ENCODE data around the gene PRKAA1.
"Not testable (repeated sequence)": the region's sequence is repeated elsewhere in the genome, so short reads cannot be mapped to it uniquely, and the experiment has no call there.

The PRKAA1 gene

DNA sequence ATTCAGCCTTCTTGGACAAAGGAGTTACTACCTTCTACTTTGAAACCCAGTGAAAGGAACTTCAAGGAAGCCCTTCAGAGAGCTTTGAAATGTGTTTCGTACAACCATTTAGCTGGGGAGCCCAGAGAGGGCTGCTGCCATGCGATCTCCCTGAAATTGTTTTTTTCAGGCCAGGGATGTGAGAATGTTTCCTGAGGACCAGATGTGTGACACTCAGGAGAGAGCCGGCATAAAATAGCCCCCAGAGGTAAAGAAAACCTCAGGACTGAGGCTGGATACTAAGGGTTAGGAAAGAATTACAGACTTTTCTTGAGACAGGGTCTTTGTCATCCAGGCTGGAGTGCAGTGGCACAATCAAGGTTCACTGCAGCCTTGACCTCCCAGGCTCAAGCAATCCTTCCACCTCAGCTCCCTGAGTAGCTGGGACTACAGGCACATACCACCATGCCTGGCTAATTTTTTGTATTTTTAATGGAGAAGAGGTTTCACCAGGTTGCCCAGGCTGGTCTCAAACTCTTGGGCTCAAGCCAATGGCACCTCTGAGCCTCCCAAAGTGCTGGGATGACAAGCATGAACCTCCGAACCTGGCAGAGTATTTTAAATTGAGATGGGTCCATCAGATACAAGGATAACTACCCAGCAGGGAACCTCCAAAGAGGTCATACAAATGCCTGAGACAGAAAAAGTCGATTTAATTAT is 28.5 kb upstream of the PRKAA1 start:
- no peak for DNase-seq (ENCODE audit: low read depth in 2 of 2)

DNA sequence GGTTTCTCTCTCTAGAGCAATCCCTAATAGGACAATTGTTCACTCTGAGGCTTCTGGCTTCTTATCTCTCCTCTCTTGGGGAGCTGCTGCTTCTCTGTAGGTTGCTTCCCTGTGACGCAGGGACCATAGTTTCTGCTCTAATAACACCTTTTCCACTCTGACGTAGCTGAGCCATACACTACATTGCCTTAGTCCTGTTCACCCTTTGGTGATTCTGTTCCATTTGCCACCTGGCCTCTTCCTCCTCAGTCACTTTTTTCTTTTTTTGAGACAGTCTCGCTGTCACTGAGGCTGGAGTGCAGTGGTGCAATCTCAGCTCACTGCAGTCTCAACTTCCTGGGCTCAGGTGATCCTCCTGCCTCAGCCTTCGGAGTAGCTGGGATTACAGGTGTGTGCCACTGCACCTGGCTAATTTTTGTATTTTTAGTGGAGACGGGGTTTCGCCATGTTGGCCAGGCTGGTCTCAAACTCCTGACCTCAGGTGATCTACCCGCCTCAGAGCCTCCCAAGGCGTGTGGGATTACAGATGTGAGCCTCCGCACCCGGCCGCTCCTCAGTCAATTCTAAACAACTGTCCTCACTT is 27.4 kb upstream of the PRKAA1 start:
- DNase-seq (ENCODE audit: low read depth in 2 of 2), result not testable (repeated sequence)

DNA sequence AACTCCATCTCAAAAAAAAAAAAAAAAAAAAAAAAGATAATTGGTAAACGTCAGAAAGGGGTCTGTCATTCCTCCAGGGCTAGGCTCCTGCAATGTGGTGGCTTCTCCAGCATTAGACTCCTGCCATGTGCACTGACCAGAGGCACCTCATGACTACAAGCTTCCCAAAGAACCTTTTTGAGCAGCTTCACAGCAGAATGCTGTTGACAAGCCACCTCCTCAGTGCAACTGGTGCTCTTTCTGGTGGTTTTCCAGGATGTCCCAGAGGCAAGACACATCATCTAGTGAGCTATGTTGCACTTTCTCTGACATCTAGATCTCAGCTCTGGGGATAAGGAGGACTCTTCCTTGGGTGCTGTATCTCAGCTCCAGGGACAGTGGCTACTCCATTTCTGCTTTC is 25.3 kb upstream of the PRKAA1 start:
- no peak for DNase-seq (ENCODE audit: low read depth in 2 of 2)

DNA sequence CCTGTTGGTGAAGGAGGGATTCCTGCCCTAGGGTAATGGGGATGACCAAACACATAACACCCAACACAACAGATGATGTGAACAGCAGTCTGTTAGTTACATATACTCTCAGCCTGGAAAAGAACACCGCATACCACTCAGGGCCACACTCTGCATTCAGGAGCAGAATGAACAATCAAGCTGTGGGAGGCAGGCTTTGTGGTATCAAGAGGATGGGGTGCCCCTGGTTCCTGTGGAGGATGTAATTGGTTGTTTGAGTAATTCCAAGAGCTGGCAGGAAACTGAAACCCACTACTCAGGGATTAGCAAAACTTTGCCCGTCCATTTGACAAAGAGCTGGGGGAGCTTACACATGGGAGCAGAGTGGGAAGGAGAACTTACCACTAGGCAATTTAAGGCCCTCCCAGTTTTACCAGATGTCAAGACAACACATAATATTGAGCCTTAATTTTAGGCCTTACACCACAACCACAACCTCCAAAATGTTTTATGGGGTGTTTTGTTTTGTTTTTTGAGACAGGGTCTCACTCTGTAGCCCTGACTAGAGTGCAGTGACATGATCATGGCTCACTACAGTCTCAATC is 15.6 kb upstream of the PRKAA1 start:
- peak; percentile 36 to 47 for DNase-seq (ENCODE audit: low read depth in 2 of 2)

DNA sequence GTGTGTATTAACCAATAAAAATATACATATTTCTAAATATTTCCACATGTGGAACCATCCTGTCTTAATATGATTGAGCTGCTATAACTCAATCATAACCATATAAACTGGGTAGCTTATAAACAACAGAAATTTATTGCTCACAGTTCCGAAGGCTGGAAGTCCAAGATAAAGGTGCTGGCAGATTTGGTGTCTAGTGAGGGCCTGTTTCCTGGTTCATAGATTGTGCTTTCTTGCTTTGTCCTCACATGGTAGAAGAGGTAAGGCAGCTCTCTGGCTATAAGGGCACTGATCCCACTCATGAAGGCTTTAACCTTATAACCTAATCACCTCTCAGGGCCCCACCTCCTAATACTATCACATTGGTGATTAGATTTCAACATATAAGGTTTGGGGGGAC is 14.0 kb upstream of the PRKAA1 start:
- DNase-seq (ENCODE audit: low read depth in 2 of 2), result no peak

DNA sequence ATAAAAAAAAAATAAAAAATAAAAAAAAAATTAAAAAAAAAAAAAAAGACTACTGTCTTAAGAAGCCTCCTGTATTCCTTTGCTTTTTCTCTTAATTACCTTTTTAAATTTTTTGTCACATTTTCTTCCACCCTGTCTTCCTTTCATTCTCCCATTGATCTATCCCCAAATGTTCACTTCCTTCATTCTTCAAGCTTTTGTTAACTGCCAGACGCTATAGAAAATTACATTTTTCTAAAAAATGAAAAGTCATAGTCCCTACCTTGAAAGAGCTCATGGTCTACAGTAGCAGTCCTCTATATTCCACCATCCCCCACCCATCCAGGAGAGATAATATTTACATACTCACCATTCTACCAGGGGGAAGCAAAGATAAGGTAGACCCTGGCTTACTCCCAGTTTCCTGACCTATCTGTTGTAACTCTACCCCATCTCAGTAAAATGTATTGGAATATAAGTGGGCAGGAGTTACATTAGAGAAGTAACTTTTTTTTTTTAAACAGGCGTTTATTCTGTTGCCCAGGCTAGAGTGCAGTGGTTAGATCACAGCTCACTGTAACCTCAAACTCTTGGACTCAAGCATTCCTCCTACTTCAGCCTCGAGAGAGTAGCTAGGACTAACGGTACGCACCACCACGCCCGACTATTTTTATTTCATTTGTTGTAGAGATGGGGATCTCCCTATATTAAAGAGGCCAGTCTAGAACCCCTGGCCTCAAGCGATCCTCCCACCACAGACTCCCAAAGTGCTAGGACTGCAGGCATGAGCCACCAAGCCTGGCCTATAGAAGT is 3.8 kb upstream of the PRKAA1 start:
- no peak for DNase-seq (ENCODE audit: low read depth in 2 of 2)

DNA sequence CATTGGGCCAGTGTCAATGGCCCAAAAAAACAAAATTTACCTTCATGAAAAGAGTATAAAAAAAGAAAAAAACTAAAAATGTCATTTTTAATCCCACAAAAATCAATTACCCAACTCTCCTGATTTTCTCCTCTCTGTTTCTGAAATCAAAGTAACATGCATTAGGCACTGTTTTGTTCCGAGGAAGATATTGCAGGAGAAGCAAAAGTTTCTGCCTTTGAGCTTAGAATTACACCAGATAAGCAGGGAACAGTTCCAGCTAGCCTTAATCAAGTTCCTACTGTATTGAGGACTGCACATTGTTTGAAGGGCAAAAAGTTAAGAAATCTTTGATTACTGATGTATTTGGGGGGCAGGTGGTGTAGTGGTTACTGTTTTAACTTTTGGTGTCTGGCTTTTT is 1.1 kb upstream of the PRKAA1 start:
- no peak for DNase-seq (ENCODE audit: low read depth in 2 of 2)

DNA sequence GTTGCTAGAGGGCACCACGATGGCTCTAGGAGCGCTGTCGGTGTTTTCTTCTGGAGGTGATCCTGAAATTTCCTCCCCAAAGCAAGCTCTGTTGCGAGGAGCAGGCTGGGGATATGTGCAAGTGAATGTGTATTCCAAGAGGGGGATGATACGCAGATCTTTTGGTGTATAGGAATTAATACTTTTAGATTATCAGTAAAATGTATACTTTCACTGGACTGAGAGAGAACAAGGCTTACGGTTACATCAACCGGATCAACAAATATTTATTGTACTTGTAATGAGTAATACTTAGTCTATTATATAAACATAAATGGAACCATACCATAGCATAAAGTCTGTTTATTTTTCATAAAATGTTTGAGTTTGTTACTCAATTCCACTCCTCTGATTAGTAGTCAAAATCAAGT is 632 bp upstream of the PRKAA1 start:
- DNase-seq (ENCODE audit: low read depth in 2 of 2), result no peak

DNA sequence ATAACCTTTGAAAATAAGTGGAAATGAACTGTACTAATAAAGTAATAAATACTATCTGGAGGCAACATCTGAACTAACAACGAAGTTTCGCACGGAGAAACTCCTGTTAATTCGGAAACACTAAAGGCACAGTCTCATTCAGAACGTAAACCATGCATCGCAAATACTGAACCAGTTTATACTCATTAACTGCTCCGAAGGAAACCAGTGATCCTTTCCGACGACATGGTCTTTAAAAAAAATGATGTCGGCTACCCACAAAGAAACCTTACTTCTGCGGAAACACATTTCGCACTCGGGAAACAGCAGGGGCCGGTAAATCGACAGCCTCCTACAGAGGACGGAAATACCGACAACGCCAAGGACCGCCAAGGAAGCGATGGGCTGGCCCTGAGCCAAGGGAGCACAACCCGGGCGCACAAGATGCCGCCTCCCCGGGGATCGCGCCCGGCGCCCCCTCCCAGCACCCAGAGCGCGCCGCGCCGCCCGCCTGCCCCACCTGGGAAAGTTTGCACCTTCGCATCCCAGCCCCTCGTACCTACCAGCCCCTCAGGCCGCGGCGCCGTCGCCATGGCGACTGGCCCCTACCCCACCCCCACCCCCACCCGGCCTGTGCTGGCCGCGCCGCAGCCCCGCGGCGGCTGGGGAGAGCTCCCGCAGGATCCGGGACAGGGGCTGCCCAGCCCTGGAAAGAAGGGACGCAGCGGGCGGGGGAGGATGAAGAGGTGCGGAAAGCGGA is 732 bp downstream of the PRKAA1 start:
- DNase-seq (ENCODE audit: low read depth in 2 of 2), result peak; percentile 57 to 67

DNA sequence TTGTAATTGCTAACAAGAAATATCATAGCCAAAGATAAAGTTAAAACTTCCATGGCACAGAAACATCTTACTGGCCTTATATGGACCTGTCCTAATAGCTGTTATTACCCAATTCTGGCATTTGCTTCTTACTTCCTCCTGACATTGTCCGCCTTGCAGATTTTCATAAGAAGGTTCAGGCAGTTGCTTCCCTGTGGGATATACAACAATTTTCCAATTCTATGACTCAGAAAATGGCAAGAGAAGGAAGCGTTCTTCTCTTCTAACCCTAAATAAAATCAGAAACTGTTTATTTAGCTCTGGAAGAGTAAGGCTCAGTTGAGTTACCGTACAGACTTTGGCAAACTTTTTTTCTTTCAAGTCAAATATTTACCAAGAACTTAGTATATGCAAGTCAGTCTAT is 1.7 kb downstream of the PRKAA1 start:
- no peak for DNase-seq (ENCODE audit: low read depth in 2 of 2)

DNA sequence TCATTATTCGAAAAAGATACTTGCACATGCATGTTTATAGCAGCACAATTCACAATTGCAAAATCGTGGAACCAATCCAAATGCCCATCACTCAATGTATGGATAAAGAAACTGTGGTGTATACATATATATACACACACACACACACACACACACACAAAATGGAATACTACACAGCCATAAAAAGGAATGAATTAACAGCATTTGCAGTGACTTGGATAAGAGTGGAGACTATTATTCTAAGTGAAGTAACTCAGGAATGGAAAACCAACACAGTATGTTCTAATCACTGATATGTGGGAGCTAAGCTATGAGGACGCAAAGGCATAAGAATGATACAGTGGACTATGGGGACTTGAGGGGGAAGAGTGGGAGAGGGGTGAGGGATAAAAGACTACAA is 3.3 kb downstream of the PRKAA1 start:
- DNase-seq (ENCODE audit: low read depth in 2 of 2), result not testable (repeated sequence)

DNA sequence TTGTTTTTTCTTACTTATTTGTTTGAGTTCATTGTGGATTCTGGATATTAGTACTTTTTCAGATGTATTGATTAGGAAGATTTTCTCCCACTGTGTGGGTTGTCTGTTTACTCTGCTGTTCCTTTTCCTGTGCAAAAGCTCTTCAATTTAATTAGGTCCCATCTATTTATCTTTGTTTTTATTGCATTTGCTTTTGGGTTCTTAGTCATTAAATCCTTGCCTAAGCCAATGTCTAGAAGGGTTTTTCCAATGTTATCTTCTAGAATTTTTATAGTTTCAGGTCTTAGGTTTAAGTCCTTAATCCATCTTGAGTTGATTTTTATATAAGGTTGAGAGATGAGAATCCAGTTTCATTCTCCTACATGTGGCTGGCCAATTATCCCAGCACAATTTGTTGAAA is 3.8 kb downstream of the PRKAA1 start:
- not testable (repeated sequence) for DNase-seq (ENCODE audit: low read depth in 2 of 2)

DNA sequence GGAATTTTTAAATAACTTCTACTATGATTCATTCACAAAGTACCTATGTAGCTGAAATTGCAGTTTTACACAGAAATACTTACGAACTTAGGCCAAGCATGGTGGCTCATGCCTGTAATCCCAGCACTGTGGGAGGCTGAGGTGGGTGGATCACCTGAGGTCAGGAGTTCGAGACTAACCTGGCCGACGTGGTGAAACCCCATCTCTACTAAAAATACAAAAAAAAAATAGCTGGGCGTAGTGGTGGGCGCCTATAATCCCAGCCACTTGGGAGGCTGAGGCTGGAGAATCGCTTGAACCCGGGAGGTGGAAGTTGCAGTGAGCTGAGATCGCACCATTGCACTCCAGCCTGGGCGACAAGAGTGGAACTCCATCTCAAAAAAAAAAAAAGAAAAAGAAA is 5.5 kb downstream of the PRKAA1 start:
- not testable (repeated sequence) for DNase-seq (ENCODE audit: low read depth in 2 of 2)

DNA sequence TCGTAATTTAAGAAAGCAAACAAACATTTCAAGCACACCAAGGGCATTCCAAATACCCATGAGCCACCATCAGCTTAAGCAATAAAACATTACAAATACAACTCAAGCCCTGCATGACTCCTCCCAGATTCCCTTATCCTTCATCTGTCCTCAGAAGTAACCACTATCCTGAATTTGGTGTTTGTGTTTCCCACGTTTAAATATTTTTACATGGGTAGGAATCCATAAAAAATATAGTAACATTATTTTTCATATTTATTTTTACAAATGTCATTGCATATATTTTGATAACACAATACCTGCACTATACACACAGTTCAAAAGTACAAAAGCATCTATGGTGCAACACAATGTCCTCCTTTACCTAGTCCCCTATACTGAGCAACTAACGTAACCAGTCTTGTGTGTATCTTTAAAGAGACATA is 6.4 kb downstream of the PRKAA1 start:
- no peak for DNase-seq (ENCODE audit: low read depth in 2 of 2)

DNA sequence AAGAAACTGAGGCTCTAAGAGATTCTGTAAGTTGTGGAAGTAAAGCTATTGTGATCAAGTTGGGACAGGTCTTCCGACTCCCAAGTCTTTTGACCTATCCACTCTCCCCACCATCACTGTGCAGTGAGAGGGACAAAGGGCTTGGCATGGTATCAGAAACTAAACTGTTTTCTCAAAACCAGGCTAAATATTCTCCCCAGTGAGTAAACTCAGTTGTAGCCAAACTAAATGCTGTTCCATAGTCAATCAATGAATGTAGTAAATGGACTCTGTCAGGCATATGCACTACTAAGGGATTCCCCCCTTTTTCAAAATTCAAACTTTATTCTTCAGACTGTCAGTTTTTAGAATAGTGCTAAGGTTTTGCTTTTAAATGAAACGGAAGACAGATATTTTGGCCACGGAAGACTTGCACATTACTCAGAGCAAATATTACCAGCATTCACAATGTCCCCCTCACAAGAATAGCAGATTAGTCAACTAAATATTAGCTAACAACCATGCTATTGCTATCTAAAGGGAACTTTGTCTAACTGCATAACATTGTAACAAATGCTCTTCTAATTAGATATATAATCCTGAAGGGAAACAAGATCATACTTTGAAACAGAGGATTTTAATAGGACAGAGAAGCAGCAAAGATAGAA is 7.1 kb downstream of the PRKAA1 start:
- DNase-seq (ENCODE audit: low read depth in 2 of 2), result no peak

DNA sequence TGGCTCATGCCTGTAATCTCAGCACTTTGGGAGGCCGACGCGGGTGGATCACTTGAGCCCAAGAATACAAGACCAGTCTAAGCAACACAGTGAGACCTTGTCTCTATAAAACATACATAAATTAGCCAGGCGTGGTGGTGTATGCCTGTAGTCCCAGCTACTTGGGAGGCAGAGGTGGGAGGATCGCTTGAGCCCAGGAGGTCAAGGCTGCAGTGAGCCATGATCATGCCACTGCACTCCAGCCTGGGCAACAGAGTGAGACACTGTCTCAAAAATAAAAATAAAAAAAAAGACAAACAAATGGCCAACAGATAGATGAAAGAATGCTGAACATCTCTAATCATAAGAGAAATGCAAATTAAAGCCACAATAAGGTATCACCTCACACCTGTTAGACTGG is 9.2 kb downstream of the PRKAA1 start:
- DNase-seq (ENCODE audit: low read depth in 2 of 2), result not testable (repeated sequence)

DNA sequence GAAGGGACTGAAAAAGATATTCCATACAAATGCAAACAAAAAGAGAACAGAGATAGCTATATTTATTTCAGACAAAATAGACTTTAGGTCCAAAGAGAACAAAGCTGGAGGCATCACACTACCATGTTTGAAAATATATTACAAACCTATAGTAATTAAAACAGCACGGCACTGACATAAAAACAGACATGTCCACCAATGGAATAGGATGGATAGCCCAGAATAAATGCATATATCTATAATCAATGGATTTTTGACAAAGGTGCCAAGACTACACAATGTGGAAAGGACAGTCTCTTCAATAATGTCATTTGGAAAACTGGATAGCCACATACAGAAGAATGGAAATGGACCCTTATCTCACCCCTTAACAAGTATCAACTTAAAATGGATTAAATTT is 10.2 kb downstream of the PRKAA1 start:
- no peak for DNase-seq (ENCODE audit: low read depth in 2 of 2)

DNA sequence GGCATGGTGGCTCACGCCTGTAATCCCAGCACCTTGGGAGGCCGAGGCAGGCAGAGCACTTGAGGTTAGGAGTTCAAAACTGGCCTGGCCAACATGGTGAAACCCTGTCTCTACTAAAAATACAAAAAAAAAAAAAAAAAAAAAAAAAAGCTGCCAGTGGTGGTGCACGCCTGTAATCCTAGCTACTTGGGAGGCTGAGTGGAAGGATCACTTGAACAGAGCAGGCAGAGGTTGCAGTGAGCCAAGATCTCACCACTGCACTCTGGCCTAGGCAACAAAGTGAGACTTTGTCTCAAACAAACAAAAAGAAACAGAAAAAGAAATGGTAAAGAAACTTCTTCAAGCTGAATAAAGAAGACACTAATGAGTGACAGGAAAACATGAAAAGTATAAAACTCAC is 11.5 kb downstream of the PRKAA1 start:
- DNase-seq (ENCODE audit: low read depth in 2 of 2), result not testable (repeated sequence)

DNA sequence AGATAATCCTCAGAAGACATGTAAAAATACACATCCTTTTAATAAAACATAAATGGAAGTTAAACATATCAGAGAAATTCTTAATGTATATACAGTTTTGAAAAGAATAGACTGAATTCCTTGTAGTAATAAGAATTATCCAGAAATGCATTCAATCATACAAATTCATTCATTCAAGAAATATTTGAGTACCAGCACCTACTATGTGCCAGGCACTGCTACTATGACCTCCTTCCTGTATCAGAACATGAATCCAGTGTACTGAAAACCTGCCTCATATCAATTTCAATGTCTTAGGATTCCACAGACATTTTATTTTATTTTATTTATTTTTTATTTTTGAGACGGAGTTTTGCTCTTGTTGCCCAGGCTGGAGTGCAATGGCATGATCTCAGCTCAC is 13.3 kb downstream of the PRKAA1 start:
- DNase-seq (ENCODE audit: low read depth in 2 of 2), result no peak

DNA sequence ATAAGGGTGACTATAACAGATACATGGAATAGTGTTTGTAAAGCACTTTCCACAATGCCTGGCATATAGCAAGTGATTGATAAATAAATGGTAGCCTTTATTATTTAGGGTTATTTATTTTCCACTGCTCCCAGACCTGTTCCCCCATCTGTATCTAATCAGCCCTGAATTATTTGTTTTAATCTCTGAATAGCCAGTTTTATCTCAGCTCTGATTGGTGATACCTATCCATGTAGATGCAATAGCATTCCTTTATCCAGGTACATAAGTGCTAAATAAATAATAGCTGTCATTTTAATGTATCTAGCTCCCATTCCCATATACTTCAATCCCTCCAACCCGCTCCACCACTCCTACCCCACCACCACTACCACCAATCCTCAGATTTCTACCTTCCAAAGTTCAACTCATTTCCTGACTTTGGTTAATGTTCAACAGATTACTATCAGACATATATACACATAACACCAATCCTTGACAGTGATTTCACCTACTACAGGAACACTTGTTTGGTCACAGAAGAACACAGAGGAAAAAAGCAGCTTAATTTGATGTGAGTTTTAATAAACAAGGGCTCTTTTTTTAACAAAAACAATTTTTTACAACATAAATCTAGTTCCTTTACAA is 14.0 kb downstream of the PRKAA1 start:
- no peak for DNase-seq (ENCODE audit: low read depth in 2 of 2)

DNA sequence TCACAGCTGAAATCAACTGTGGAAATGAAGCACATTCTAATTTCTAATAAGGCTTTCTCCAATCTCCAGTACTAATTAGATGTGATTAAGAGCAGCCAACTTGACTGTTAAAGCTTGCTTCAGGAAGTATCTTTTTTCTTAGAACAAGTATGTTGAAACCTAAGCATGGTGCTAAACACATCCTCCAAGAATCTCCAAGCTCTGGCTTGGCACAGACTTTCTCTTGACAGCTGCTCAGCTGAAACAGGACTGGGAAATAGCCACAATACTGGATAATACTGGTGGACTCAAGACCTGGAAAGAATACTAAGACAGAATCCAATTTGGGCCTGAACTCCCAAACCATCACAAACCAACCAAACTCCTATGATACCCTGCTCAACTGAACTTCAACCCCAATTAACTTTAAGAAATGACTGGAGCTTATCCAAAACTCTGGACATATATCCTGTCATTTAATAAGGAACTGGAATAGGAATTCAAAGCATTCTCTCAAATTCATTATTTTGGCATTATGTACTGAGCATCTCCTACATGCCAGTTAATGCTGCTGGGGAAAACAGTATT is 16.2 kb downstream of the PRKAA1 start:
- DNase-seq (ENCODE audit: low read depth in 2 of 2), result no peak
